ENCODE measurements around the gene EP400.

Gene EP400

GRCh38 chr12:132103542-132104308 is 154.0 kb downstream of the EP400 start:
- no peak for DNase-seq (ENCODE audit: low read depth, low spot score)
- H3K4me3 ChIP-seq (ENCODE audit: low read depth, low read length), result no peak overlapping the region
- in situ Hi-C loops (cut with HindIII; ENCODE audit: low sequenced_read_pairs), result no loop called here
- no peak for TF ChIP-seq CTCF (IDR thresholded peaks at IDR 0.05; ENCODE audit: low read depth, low read length)

GRCh38 chr12:132105467-132105866 is 155.7 kb downstream of the EP400 start:
- no peak for TF ChIP-seq CTCF (IDR thresholded peaks at IDR 0.05; ENCODE audit: low read depth, low read length)
- no peak for DNase-seq (ENCODE audit: low read depth, low spot score)
- H3K4me3 ChIP-seq (ENCODE audit: low read depth, low read length), result no peak overlapping the region
- in situ Hi-C loops (cut with HindIII; ENCODE audit: low sequenced_read_pairs), result no loop called here

- DNase-seq (ENCODE audit: low read depth, low spot score), result no peak
- TF ChIP-seq CTCF (IDR thresholded peaks at IDR 0.05; ENCODE audit: low read depth, low read length), result no peak
- in situ Hi-C loops (cut with HindIII; ENCODE audit: low sequenced_read_pairs), result no loop called here
- H3K4me3 ChIP-seq (ENCODE audit: low read depth, low read length), result no peak overlapping the region
Observed at GRCh38 chr12:132106921-132107320, 157.2 kb downstream of the EP400 start.

- no peak for DNase-seq (ENCODE audit: low read depth, low spot score)
- in situ Hi-C loops (cut with HindIII; ENCODE audit: low sequenced_read_pairs), result no loop called here
- H3K4me3 ChIP-seq (ENCODE audit: low read depth, low read length), result no peak overlapping the region
- no peak for TF ChIP-seq CTCF (IDR thresholded peaks at IDR 0.05; ENCODE audit: low read depth, low read length)
Observed at GRCh38 chr12:132108211-132108832, 158.6 kb downstream of the EP400 start.

- no peak for DNase-seq (ENCODE audit: low read depth, low spot score)
- TF ChIP-seq CTCF (IDR thresholded peaks at IDR 0.05; ENCODE audit: low read depth, low read length), result no peak
- in situ Hi-C loops (cut with HindIII; ENCODE audit: low sequenced_read_pairs), result no loop called here
- no peak overlapping the region for H3K4me3 ChIP-seq (ENCODE audit: low read depth, low read length)
Observed at GRCh38 chr12:132109741-132110140, 160.0 kb downstream of the EP400 start.

GRCh38 chr12:132110677-132111076 is 160.9 kb downstream of the EP400 start:
- no peak for TF ChIP-seq CTCF (IDR thresholded peaks at IDR 0.05; ENCODE audit: low read depth, low read length)
- no peak for DNase-seq (ENCODE audit: low read depth, low spot score)
- in situ Hi-C loops (cut with HindIII; ENCODE audit: low sequenced_read_pairs), result no loop called here
- no peak overlapping the region for H3K4me3 ChIP-seq (ENCODE audit: low read depth, low read length)
